SKM-1 treated with dmso at 0.1 percent for 144 hours (cell line): Measurements from ENCODE around the gene ZNF385B.
A peak's percentile ranks its signal among the peaks of the same experiment; 100 is the strongest.
"Not testable (repeated sequence)": the region's sequence is repeated elsewhere in the genome, so short reads cannot be mapped to it uniquely, and the experiment has no call there.

ENCODE experiments used
- DNase-seq: peaks from one replicate; lab custom pipeline; 2025; ENCODE audit not compliant: unreplicated experiment; lab: John Stamatoyannopoulos, UW

ZNF385B gene

DNA sequence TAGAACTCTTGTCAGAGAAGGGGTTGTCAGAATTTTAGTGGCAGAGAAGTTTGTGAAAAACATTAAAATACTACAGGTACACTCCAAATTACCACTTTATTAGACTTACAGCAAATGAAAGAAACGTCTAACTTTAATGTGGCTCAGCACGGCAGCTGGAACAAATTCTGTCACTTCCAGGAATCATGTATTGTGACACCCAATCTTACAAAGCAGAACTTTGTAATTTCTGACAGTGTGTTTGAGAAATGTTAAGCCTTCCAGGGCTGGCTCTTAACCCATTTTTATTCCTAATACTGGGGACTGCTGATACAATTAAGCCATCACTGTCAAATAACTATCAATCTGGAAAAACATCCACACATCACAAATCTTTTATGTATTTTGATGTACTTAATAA, 216.4 kb downstream of the ZNF385B start:
- DNase-seq: no peak

DNA sequence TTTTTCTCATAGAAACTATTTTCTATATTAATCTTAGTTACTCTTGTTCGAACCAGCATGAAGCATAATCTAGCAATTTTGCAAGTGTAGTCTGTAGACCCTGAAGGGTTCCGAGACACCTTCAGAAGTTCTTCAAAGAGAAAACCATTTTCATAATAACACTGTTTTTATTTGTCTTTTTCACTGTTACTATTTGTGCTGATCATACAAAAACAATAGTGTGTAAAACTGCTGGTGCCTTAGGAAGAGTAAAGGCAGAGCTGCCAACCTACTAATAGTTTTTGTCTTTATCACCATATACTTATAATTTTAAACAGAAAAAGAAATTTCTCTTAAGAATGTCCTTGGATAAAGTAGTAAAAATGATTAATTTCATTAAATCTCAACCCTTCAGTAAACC, 218.9 kb downstream of the ZNF385B start:
- no peak for DNase-seq

DNA sequence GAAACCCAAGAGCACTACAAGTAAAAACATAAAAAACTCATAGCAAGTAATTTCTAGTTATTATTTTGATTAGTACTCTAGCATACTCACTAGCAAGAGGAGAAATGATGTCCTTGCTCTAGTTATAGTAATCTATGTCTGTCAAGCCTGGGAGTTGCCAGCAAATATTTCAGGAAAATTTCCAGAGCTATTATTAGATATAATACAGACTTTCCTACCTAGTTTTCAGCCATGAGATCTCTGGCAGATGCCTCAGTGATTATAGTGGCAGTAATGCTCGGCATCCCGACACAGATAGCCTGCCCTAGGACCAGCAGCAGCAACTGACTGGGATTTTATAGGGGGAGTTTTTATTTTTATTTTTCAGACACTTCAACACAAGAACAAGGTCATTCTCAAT, 224.4 kb downstream of the ZNF385B start:
- no peak for DNase-seq

DNA sequence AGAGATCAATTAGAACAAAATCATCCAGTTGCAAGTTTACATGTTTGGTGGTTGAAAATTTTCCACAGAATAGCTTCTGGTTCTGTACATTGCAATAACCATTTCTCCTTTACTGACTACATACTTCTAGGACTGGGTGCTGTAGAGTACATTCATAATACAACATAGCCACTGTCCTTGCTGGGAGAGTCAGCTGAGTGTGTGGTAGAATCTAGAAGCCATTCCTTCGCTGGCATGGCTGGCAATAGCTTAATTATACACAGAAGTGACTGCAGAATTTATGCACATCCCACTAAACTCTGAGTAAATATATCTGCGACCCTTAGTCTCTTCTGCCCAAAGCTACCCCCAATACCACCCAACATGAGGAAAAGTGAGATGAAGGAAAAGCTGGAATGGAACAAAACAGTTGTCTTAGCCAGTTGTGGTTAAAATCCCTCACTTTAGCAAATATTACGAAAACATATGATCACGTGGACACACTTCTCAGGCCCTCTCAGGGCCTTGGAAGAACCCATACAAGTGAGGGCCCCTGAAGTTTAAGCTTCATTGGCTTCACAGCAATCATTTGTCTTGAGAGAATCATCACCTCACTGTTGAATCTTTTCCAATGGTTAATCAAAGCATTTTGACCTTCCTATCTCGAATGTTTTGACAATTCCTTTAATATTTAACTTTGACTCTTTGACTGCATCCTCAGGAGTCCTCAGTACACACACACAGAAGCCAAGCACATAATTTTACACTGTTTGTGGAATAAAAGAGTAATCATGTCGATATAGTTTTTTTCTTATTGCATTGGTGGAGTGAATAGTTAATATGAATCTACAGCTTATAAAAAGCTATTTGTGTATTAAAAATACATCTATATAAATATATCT, 225.1 kb downstream of the ZNF385B start:
- no peak for DNase-seq

DNA sequence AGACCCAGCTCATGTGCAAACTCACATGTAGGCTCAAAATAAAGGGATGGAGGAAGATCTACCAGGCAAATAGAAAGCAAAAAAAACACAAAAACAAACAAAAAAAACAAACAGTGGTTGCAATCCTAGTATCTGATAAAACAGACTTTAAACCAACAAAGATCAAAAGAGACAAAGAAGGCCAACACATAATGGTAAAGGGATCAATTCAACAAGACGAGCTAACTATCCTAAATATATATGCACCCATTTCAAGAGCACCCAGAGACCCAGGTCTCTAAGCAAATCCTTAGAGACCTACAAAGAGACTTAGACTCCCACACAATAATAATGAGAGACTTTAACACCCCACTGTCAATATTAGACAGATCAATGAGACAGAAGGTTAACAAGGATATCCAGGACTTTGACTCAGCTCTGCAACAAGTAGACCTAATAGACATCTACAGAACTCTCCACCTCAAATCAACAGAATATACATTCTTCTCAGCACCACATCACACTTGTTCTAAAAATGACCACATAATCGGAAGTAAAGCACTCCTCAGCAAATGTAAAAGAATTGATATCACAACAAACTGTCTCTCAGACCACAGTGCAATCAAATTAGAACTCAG, 229.5 kb downstream of the ZNF385B start:
- DNase-seq: not testable (repeated sequence)

DNA sequence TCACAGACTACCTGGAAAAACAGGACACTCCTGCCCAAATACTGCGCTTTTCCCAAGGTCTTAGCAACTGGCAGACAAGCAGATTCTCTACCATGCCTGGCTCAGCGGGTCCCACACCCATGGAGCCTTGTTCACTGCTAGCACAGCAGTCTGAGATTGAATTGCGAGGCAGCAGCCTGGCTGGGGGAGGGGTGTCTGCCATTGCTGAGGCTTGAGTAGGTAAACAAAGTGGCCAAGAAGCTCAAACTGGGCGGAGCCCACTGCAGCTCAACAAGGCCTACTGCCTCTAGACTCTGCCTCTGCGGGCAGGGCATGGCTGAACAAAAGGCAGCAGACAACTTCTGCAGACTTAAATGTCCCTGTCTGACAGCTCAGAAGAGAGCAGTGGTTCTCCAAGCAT, 231.6 kb downstream of the ZNF385B start:
- DNase-seq: not testable (repeated sequence)

DNA sequence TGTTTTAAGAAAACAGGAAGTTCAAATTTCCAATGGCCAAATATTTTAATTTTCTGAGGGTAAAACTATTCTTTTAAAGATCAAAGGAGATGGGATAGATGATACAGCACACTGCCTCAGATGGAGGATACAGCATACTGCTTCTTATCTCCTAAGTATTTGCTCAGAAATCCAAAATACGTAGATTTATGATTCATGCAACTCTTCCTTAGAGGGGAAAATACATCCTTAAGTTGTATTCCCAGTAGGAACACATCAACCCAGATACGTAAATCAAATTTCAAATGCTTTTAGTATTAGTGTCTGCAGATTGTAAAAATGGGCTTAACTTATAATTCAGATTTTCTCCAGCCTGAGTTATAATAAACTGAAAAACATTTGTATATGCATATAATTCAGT, 235.2 kb downstream of the ZNF385B start:
- DNase-seq: no peak

DNA sequence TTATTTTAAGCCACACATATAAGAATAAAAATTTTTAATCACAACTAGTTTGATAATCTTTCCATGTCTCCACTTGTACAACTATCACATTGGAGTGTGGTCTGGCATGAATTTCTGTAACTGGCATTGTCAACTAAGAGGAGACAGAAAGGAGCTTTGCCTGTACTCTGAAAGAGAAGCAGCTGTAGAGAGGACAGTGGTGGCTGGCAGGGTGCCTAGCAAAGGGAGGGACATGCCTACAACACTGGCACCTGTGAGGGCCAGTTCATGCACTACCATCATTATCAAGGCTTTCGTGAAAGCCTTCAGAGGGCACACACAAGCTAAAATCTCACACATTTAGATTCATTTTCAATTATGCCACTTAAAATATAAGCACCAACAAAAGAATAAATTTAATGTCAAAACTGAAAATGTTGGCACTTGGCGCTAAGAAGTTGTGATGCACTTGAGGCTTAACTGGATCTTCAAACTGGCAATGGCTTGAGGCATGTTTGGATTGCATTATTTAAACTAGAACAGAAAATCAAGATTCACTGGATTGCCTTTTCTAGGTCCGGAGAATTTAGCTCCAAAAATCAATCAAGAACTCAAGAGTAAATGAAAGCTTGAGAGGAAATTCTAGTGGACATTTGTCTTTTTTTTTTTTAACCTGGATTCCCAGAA, 238.6 kb downstream of the ZNF385B start:
- no peak for DNase-seq

DNA sequence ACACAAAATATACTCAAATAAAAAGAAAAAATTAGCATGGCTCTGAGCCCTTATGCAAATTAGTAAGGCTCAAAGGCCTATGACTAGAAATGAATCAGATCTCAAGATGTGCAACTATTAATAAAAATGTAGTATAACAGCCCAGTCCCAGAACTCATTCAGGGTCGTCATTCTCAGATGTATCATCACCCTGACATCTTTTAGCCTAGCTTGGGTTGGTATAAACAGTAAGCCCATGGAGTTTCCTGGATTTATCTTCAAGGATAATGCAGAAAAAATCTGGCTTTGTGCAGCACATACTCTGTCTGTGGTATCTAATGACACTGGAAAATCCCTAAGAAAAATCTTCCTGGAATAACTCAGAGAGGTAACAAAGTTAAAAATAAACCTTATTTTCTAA, 239.3 kb downstream of the ZNF385B start:
- no peak for DNase-seq

DNA sequence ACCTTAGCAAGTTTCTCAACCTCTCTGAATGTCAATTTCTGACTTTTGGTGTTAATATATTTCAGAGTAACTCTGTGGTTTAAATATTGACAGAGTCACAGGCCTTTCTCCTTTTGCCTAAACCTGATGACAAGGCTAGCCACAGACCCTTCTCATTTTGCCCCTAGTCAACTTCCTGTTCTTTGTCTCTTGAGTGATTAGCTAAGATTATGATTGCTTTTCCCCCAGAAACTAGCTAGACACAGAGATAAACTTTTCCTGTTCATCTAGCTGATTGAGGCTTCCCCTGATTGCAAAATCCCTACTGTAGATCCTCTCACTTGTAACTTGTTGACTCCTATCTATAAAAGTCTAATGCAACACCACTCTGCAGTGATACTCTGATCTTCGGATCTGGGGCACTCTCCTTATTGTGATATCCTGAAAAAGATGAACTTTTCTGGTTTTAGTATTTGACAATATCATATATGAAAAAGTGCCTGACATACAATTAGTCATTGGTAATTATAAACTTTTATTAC, 241.4 kb downstream of the ZNF385B start:
- peak; percentile 23 for DNase-seq

DNA sequence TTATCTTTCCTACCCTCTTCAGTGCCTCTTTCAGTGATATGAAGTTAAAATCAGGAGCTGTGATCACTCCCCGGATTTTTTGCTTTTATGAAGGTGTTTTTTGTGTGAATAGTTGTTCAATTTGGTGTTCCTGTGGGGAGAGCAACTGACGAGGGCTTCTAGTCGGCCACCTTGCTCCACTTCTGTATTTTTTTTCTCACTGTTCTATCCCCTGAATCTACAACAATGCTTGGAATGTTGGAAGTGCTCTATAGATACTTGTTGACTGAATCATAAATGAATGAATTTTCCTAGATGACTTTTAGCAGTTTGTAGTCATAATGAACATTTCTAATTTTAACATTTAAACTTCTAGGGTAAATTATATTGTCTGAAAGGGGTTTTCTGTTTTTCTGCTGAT, 247.3 kb downstream of the ZNF385B start:
- no peak for DNase-seq

DNA sequence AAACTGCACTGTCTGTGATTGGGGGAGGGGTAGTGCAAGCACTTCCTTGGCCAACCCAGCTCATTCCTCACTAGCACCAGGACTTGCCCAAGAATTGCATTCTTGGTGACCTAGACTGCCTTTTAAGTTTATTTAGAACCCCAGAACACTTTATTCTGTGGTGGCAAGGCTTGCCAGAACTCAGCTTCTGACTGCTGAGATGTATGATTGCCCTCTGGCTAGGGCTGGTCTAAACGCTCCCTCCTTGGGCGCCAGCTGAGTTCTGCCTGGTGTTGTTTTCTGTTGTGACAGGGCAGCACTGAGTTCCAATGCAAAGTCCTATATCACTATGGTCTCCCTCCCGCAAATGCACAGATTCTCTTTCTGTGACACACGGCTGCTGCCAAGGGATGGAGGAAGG, 247.7 kb downstream of the ZNF385B start:
- DNase-seq: no peak

DNA sequence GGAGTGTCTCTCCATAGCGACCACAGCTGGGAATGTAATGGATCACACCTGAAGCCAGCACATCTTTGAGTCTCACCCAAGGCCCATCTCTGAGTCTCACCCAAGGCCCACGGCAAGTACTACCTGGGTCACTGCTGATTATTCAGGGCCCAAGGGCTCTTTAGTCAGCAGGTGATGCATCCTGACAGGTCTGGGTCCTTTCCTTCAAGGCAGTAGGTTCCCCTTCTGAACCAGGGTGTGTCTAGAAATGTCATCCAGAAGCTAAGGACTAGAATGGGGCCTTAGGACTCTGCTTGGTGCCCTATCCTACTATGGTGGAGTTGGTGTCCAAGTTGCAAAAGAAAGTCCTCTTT, 248.1 kb downstream of the ZNF385B start:
- no peak for DNase-seq

DNA sequence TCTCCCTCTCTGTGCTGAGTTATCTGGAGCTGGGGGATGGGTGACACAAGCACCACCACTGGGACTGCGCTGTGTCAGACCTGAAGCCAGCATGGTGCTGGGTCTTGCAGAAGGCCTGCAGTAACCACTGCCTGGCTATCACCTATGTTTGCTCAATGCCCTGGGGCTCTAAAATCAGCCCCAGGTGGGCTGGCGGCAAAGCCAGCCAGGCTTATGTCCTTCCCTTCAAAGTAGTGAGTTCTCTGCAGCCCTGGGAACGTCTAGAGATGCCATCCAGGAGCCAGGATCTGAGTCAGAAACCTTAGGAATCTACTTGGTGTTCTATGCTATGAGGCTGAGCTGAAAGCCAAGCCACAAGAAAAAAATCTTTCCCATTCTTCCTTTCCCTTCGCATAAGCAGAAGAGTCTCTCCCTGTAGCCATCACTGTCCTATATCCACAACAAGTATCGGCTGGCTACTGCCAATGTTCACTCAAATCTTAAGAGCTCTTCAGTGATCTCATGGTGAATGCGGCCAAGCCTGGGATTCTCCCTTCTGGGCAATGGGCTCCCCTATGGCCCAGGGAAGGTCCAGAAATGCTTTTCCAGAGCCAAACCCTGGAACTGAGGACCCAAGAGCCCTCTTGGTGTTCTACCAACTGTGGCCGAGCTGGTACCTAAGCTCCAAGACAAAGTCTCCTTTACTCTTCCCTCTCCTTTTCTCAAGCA, 248.7 kb downstream of the ZNF385B start:
- no peak for DNase-seq

DNA sequence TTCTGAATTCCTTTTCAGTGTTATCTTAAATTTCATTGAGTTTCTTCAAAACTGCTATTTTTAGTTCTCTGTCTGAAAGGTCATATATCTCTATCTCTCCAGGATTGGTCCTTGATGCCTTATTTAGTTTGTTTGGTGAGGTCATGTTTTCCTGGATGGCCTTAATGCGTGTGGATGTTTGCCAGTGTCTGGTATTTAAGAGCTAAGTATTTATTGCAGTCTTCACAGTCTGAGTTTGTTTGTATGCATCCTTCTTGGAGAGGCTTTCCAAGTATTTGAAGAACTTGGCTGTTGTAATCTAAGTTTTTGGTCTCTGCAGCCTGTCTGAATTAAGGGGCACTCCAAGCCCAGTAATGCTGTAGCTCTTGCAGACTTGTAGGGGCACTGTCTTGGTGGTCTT, 249.3 kb downstream of the ZNF385B start:
- DNase-seq: no peak

DNA sequence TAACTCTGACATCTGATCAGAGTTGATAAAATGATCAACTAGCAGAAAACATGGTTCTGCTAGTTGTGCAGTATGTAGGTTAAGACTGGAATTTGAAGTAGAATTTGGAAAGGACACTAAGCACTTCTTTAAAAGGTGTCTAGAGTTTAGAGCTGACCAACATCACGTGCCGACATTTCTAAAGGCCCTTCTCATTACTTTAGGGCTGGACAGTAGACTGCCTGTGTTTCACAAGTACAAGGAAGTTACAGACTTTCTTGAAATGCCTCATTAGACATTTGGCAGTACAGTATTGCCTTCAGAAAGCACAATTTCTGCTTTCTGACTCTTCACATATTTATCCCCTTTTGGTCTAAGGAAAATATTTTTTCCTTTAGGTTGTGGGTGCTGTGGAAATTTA, 255.3 kb downstream of the ZNF385B start:
- DNase-seq: no peak

DNA sequence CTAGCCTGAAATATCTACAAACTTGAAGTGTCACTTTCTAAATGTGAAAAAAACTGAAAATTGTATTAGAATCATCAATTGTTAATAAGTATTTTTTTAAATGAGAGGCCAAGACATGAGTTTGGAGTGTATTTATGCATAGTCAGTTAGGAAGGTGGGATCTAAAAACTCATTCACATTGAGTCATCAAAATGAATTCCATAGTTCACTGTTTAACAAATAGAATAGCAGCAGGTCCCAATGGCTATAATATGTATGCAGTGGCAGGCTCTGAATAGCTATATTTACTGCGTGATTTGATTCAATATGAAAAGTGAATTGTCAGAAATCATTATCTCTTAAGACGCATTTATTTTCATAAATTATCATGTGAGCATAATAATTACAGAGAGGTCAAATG, 256.1 kb downstream of the ZNF385B start:
- no peak for DNase-seq

DNA sequence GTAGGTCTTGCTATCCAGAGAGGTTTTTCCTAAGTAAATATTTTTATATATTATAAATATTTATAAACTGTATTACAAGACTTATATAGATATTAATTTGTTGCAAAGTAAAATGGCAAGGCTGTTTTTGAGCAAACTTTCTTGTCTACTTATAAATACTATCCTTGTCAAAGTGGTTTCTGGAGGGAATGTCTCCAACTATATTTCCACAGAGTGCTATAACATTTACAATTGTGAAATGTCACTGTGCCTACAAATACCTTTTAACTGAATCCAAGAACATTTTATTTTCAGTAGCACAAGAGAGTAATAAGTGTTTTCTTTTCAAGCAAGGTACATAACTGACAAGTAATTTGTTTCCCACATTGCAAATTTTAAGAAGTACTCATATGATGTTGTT, 256.8 kb downstream of the ZNF385B start:
- DNase-seq: no peak

DNA sequence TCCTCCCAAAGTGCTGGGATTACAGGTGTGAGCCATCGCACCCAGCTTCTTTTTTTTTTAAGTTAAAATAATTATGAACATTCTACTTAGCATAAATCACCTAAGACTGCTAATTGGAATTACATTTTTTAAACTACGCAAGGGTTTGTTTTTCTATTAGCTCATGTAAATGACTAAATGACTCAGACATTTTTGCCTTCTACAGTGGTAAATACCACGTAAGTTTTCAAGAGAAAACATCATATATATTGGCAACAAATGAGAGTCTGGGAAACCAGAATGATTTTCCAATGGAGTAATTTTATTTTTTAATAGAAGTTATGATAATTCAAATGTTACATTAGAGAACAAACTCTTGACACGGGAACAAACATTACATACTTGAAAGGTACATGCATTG, 259.0 kb downstream of the ZNF385B start:
- no peak for DNase-seq

DNA sequence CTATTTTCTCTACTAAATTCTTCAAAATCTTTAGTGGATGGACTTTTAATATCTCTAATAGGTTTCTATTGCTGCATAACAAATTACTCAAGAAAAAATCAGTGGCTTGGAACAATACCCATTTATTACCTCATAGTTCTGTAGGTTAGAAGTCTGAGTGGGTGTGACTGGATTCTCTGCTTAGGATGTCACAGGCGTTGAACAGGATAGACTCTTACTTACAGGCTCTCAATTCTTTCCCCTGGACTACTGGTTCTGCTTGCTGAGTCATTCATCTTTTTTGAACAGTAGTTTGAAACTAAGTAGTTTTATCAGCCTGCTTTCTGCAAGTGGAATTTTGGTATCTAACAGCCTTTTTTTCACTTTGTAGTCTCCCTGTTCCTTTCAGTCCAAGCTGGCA, 265.4 kb downstream of the ZNF385B start:
- DNase-seq: no peak

DNA sequence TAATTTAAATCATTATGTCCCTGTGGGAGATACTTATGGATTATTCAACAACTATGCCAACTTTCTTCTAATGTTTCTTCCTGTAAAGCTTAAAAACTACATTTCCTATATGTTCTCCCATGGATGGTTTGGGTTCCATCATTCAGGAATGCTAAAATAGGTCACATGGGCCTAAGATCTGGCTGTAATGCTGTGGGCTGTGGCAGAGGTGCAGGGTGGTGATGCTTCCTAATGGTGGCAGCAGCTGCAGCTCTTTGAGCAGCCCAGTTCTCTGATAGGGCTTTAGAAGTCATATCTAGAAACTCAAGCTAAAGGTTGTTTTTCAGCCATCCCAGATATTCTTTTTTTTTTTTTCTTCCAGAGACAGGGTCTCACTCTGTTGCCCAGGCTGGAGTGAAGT, 266.1 kb downstream of the ZNF385B start:
- no peak for DNase-seq
